GM21576 (cell line): ENCODE data around the gene LRRK1.
"Not testable (repeated sequence)": the region's sequence is repeated elsewhere in the genome, so short reads cannot be mapped to it uniquely, and the experiment has no call there.

Experiments used
- ATAC-seq: cut with Tn5 transposase; IDR thresholded peaks from one replicate; pipeline ENCODE4 v1.9.1; 2021; ENCODE audit warnings: mild to moderate bottlenecking, moderate library complexity; ENCODE audit not compliant: unreplicated experiment

The LRRK1 gene

DNA sequence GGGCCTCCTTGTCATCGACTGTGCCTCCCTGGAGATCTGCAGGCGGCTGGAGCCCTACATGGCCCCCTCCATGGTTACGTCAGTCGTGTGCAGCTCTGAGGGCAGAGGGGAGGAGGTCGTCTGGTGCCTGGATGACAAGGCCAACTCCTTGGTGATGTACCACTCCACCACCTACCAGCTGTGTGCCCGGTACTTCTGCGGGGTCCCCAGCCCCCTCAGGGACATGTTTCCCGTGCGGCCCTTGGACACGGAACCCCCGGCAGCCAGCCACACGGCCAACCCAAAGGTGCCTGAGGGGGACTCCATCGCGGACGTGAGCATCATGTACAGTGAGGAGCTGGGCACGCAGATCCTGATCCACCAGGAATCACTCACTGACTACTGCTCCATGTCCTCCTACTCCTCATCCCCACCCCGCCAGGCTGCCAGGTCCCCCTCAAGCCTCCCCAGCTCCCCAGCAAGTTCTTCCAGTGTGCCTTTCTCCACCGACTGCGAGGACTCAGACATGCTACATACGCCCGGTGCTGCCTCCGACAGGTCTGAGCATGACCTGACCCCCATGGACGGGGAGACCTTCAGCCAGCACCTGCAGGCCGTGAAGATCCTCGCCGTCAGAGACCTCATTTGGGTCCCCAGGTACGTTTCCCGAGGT, 146.5 kb downstream of the LRRK1 start:
- no peak for ATAC-seq

DNA sequence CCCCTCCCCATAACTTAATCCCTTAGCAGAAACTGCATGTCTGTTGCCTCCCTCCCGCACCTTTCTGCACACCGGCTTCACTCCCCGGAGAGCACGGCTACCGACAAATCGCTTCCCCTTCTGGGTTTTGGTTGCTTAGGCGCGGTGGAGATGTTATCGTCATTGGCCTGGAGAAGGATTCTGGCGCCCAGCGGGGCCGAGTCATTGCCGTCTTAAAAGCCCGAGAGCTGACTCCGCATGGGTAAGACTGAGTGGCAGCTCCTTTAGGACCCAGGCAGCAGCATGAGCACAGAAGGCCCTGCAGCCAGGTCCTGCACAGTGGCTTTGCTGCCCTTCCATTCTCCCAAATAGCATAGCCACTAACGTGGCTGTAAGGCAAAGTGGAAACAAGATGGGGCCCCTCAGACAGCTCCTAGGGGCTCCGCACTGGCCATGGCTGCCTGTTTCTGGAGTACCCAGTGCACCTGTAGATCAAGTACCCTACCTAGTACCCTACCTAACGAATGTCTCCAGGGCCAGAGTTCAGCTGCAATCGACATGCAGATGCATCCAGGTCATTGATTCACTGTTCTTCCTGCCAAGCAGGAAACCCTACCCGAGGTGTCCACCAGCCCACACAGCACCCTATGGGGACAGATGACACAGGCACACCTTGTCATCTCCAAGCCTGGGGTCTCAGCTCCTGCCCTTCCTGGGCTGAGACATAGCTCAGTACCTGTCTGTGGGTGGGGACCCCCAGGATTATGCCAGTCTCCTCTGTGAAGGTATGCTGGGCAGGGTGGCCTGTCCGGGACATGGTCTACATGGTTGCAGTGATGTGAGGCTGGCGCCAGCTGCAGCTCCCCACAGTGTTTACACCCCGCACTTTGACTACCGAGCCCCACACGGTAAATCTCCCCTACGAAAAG, 147.6 kb downstream of the LRRK1 start:
- no peak for ATAC-seq

- ATAC-seq = no peak
These were observed 148.7 kb downstream of the LRRK1 start for GRCh38 chr15:101067660-101068522.

- ATAC-seq = no peak
These were observed 149.4 kb downstream of the LRRK1 start for GRCh38 chr15:101068523-101068960.

DNA sequence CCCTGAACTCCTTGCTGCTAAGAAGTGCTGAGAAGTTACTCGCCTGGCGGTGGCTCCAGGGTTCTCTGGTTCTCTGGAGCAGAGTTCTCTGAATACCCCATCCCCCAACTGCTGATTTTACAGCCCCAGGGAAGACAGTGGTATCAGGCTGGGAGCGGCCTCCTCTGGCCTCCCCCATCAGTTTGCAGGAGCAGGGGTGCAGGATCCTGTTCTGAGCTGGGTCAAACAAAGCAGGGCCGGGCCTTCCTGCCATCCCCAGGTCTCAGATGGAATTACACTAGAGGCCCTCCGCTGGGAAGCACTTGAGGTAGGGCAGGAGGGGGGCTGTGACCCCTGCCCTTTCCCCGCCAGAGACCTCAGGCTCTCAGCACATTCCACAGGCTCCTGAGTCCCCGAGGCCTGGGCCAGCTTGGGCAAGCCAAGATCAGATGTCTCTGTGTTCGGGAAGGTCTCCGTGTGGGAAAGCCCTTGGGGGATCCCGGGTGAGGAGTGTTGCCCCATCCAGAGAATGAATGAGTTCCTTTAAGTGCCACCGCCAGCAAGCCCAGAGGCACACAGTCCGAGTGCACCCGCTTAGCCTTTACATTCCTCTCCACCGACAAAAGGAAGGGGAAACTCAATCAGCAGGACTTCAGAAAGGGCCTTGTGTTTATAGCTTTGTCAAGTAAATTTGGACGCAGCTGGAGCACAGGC, 149.9 kb downstream of the LRRK1 start:
- no peak for ATAC-seq

DNA sequence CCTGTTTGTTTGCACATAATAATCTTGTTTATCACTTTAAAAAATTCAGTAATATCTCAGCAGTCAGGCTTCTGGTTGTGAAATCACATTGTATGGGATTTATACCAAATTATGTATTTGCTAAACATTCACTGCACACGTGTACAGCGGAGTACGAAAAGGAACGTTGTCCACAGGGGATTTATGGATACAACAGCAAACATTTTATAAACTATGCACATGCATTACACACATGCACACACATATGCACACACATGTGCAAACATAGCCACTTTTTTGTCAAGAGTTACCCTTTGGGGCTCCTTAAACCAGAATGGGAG, 150.5 kb downstream of the LRRK1 start:
- no peak for ATAC-seq

GRCh38 chr15:101070024-101070423, 150.9 kb downstream of the LRRK1 start:
- ATAC-seq = no peak

DNA sequence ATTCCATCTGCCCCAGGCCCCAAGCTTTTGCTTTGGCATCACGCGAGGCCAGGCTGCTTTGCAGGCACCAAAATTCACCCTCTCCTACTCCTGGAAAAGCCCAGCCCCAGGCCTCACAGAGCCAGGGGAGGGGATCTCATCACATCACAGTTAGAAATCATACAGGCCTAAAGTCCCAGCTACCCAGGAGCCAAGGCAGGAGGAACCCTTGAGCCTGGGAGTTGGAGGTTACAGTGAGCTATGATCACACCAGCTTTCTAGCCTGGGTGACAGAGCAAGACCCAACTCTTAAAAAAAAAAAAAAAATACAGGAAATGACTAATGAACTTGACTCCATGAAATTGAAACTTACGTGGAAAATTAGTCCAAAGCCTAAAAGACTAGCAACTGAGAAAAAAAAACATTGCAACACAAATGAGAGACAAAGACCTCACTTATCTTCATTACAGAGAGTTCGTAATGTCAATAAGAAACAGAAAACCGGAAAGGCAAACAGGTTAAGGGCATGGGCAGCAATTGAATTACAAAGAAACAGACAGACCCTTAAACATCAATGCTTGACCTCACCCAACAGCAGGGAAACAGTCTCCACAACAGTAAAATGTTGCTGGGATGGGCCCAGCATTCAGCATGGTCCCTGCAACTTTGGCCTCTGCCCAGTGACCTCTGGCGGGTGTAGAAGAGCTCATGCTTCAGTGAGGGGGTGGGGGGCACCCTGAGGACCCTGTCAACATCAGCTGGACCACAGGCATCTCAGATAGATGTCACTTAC, 151.5 kb downstream of the LRRK1 start:
- no peak for ATAC-seq

GRCh38 chr15:101071651-101072050, 152.5 kb downstream of the LRRK1 start:
- no peak for ATAC-seq

GRCh38 chr15:101072235-101072634, 153.1 kb downstream of the LRRK1 start:
- ATAC-seq = not testable (repeated sequence)

GRCh38 chr15:101077806-101078668, 158.9 kb downstream of the LRRK1 start:
- ATAC-seq = not testable (repeated sequence)

DNA sequence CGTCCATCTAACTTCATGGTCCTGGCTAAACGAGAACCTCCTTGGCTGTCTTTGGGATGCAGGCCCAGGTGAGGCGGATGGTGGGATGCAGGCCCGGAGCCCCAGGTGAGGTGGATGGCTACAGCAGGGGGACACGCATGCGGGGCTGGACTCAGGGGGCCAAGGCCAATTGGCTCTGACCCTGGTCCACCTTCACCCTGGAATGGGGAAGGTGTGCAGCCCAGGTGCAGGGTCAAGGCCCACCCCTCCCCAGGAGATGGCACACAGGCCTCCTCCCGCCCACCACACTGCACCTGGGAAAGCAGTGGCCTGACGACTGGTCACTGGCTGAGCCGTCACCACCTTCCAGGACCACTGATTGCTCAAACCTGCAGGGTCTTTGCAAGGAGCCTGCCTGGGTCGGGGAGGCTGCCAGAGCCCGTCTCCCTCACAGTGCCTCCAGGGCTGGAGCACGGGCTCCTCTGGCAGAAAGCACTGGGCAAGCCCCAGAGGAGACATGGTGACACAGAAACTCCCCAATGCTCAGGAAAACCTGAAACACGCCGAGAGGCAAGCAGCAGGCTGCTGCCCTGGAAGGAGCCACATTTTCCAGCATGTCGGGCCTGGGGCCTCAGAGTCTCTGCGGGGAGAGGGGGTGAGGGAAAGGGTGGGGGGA, 159.6 kb downstream of the LRRK1 start:
- ATAC-seq = no peak

DNA sequence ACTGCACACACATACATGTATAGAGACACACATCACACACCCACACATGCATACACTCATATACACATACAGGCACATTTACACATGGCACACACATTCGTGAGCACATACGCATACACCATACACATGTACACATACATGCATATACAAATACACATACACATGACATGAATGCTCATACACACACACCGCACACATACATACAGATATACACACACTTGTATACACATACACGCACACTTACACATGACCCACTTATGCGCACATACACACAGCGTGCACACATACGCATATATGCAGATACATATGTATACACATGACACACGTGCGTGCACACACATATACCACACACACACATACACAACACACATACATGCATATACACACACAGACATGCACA, 162.7 kb downstream of the LRRK1 start:
- no peak for ATAC-seq

DNA sequence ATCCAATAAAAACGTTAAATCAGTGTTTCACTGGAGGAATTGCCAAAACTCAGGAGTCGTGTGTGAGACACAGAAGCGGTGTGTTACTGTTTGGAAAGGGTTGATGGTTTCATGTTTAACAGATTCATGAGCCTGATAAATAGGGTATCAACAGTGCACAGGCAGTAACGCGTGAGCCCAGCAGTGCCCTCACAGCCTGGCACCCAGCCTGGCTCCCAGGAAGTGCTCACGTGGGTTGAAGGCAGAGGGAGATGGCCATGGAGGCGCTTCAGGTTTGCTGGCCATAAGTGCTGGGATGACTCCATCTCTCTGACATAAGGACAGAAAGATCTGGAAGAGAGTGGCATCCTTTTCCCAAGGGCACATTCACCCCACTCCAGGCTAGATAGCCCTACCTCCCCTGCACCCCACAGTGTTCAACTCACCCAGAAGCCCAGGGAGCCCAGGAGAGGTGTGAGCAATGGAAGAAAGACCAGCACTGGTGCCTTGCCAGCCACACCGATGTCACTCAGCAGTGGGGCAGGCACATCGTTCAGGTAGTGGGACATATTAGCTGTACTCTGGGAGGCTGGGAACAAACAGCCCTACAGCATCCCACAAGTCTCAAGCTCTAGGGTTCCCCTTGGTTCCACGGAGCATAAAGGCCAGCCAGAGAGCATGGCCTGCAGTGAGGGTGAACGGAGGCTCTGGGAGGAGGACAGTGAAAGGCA, 164.3 kb downstream of the LRRK1 start:
- ATAC-seq = no peak

DNA sequence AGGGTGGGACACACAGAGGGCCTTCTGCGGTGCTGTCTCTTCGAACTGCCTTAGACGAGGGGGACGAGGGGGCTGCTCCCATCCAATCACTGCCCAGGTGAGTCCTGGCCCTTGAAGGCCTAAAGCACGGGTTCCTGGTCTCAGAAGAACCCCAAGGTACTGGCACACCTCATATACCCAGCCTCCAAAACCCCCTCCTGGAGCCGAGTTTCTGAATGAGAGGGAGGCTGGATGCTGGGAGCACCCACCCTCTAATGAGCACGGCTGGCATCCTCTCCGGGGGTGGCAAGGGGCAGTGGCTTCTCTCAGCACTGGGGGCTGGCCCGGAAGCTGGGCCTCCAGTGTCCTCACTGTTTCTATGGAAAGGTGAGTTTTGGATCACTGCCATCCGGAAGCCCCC, 165.6 kb downstream of the LRRK1 start:
- ATAC-seq = no peak

GRCh38 chr15:101085311-101085700, 166.1 kb downstream of the LRRK1 start:
- no peak for ATAC-seq

DNA sequence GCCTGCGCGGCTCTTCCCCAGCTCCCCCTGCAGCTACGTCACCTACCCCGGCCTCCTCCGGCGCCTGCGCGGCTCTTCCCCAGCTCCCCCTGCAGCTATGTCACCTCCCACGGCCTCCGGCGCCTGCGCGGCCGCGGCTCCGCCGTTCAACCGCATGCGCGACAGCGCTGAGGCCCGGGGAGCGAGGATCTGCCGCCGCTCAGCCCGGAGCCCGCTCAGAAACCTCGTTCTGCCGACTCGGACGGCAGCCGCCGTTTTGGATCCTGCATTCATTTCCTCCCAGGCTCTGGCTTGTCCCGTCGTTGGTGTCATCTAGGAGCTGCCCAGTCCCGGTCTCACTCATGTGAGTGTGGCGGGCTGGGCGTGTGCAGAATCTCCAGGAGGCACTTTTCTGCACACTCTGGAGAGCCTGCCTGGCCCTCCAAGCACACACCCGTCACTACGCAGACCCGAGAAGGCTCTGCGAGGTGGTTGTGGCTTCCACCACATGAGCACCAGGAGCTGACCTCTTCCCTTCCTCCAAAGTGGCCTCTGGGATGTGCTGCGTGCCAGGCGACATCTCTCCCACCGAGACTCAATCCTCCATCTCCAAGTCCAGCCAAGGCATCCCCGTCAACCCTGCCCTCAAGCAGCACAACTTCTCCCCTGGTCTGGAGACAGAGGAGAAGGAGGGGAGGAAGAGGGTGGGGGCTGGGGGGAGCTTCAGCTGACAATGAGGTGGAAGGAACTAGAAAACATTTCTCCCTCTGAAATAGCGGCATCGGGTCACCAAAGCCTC, 167.4 kb downstream of the LRRK1 start:
- no peak for ATAC-seq
